Vagina (tissue), 2 donors: ENCODE data around the gene ANKFN1.

ENCODE experiments used
- CTCF ChIP-seq, 3 experiments: fragments of 450-650 bp in 2 of 3; fragments of 200-600 bp in 1 of 3; sonication (generic) in 1 of 3; IDR thresholded peaks; one replicate each; pipeline ENCODE4 v1.5.1; 2017 to 2019; ENCODE audit warnings: antibody characterized with exemption in 3 of 3, mild to moderate bottlenecking in 2 of 3, moderate library complexity in 2 of 3
- POLR2AphosphoS5 ChIP-seq, 2 donors: sonication (generic); formaldehyde crosslinking; IDR thresholded peaks; one replicate each; pipeline ENCODE4 v1.9.0; 2017; ENCODE audit warnings: antibody characterized with exemption in 2 of 2, mild to moderate bottlenecking in 2 of 2, low read depth in 1 of 2; ENCODE audit not compliant: insufficient read depth in 1 of 2

- TF ChIP-seq CTCF (IDR thresholded peaks at IDR 0.05), result no peak
- TF ChIP-seq POLR2AphosphoS5 (IDR thresholded peaks at IDR 0.05; ENCODE audit: insufficient read depth in 1 of 2, low read depth in 1 of 2), result no peak
Measured at GRCh38 chr17:56222255-56222654, 69.0 kb downstream of the ANKFN1 start.
